Breast epithelium (tissue), 3 donors: ENCODE data around the gene SCARB2.

Experiments used
- CTCF ChIP-seq, 3 donors: fragments of 450-650 bp; IDR thresholded peaks; one replicate each; pipeline ENCODE4 v1.5.1; 2016 to 2017; ENCODE audit warnings: antibody characterized with exemption in 3 of 3, mild to moderate bottlenecking in 3 of 3, moderate library complexity in 3 of 3
- POLR2A ChIP-seq: fragments of 450-650 bp; IDR thresholded peaks from one replicate; pipeline ENCODE4 v1.6.1; 2016; ENCODE audit warnings: antibody characterized with exemption, mild to moderate bottlenecking, moderate library complexity
- POLR2AphosphoS5 ChIP-seq, 3 donors: sonication (generic); formaldehyde crosslinking; IDR thresholded peaks; one replicate each; pipeline ENCODE4 v1.6.1; 2017; ENCODE audit warnings: antibody characterized with exemption in 3 of 3

- TF ChIP-seq POLR2A: no peak
- TF ChIP-seq CTCF (IDR thresholded peaks at IDR 0.05): no peak
- TF ChIP-seq POLR2AphosphoS5 (IDR thresholded peaks at IDR 0.05): no peak
These were observed 8.1 kb downstream of the SCARB2 start for GRCh38 chr4:76205476-76205875.
